Neural progenitor cell (in vitro differentiated cells): ENCODE data around the gene SSC4D. TPM values are rescaled to one million over a fixed set of nuclear protein-coding genes. Genes with fewer than 3 reads are reported as not detected.

Experiments used
- DNase-seq: peaks from one replicate; pipeline ENCODE4 v3.0.0-alpha.2; 2016; ENCODE audit warnings: low spot score
- H2AFZ ChIP-seq: fragments of 200-600 bp; sonication (generic); replicated peaks from 2 replicates; pipeline ENCODE4 v1.6.1; 2016; ENCODE audit warnings: antibody characterized with exemption
- H3F3A ChIP-seq: fragments of 200-600 bp; sonication (generic); 2 replicates; pipeline ENCODE4 v1.6.1; 2016; ENCODE audit warnings: antibody characterized with exemption, low read depth
- H3K27ac ChIP-seq: fragments of 200-600 bp; sonication (generic); 2 replicates; pipeline ENCODE4 v1.5.1; 2016; ENCODE audit warnings: mild to moderate bottlenecking
- H3K27me3 ChIP-seq: fragments of 200-600 bp; sonication (generic); 2 replicates; pipeline ENCODE4 v1.6.1; 2016; ENCODE audit warnings: mild to moderate bottlenecking, moderate library complexity
- H3K36me3 ChIP-seq: fragments of 200-600 bp; sonication (generic); 2 replicates; pipeline ENCODE4 v1.5.1; 2016
- H3K4me1 ChIP-seq: fragments of 200-600 bp; sonication (generic); 2 replicates; pipeline ENCODE4 v1.6.1; 2016; ENCODE audit warnings: mixed run types
- H3K4me2 ChIP-seq: fragments of 200-600 bp; sonication (generic); 2 replicates; pipeline ENCODE4 v1.6.1; 2016
- H3K4me3 ChIP-seq: fragments of 200-600 bp; sonication (generic); 2 replicates; pipeline ENCODE4 v1.5.1; 2016
- H3K79me2 ChIP-seq: fragments of 200-600 bp; sonication (generic); 2 replicates; pipeline ENCODE4 v1.6.1; 2016; ENCODE audit warnings: low read depth
- H3K9ac ChIP-seq: fragments of 200-600 bp; sonication (generic); 2 replicates; pipeline ENCODE4 v1.6.1; 2016
- H3K9me3 ChIP-seq: fragments of 200-600 bp; sonication (generic); 2 replicates; pipeline ENCODE4 v1.5.1; 2016; ENCODE audit warnings: low read depth
- H4K20me1 ChIP-seq: fragments of 200-600 bp; sonication (generic); 2 replicates; pipeline ENCODE4 v1.6.1; 2016; ENCODE audit warnings: low read depth
- H3K27ac Mint-ChIP-seq: 3 replicates; pipeline ENCODE4 v1.8.0; 2021; ENCODE audit warnings: mixed read lengths
- H3K27me3 Mint-ChIP-seq: 2 replicates; pipeline ENCODE4 v1.8.0; 2022; ENCODE audit warnings: low read depth, mild to moderate bottlenecking, inconsistent platforms, moderate library complexity, mixed read lengths; ENCODE audit not compliant: insufficient read depth
- H3K36me3 Mint-ChIP-seq: 3 replicates; pipeline ENCODE4 v1.8.0; 2021; ENCODE audit warnings: mixed read lengths
- H3K4me1 Mint-ChIP-seq: 3 replicates; pipeline ENCODE4 v1.8.0; 2021; ENCODE audit warnings: mixed read lengths
- H3K4me3 Mint-ChIP-seq: 3 replicates; pipeline ENCODE4 v1.8.0; 2021; ENCODE audit warnings: mild to moderate bottlenecking, moderate library complexity, mixed read lengths
- H3K9me3 Mint-ChIP-seq: 3 replicates; pipeline ENCODE4 v1.8.0; 2020; ENCODE audit warnings: mixed read lengths
- EZH2 ChIP-seq: fragments of 200-600 bp; sonication (generic); IDR thresholded peaks from 2 replicates; pipeline ENCODE4 v1.6.1; 2017; ENCODE audit warnings: antibody characterized with exemption, mild to moderate bottlenecking, moderate library complexity
- EZH2phosphoT487 ChIP-seq: fragments of 200-600 bp; sonication (generic); IDR thresholded peaks from 2 replicates; pipeline ENCODE4 v1.6.1; 2017; ENCODE audit warnings: antibody characterized with exemption
- total RNA-seq: library from RNA; depleted of rRNA; stranded (reverse); fragments of >200 nt; gene quantifications from 2 replicates; pipeline ENCODE4 v1.2.3, GENCODE V29; 2015; ENCODE audit warnings: low replicate concordance
- TF ChIP-seq, protein P1 (sequence below): fragments of 200-600 bp; sonication (generic); IDR thresholded peaks from 2 replicates; pipeline ENCODE4 v1.5.1; 2017; ENCODE audit warnings: antibody characterized with exemption, mild to moderate bottlenecking

SSC4D gene
- total RNA-seq, 1 donor from 2014 or later, result 0.43 TPM

DNA sequence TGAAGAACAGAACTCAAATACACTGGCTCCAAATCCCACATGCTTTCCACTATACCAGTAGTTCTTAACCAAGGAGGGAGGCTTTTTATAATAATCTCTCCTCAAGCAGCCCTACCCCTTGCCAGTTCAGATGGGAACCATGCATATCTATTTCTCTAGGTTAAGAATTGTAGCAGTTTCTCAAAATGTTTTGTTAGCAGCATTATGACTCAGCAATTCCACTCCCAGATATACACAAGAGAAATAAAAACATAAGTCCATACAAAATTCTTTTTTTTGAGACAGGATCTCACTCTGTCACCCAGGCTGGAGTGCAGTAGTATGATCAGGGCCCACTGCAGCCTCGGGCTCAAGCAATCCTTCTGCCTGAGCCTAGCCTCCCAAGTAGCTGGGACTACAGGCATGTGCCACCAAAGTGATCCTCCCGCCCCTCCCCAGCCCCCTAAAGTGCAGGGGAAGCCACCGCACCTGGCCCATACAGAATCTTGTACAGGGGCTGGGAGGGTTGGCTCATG lies 68.8 kb downstream of the SSC4D start:
- Histone ChIP-seq H3K27me3 (no peaks in the 10 kb centered on the region), H3F3A (peaks cover 13% of the 10 kb centered on the region), H3K9ac (no peak overlapping the region), H4K20me1 (peaks cover 99% of the 10 kb centered on the region), H3K4me2 (no peak overlapping the region), H3K4me3 (no peak overlapping the region), H3K9me3 (no peaks in the 10 kb centered on the region), H3K4me1 (peaks cover 7% of the 10 kb centered on the region), H3K27ac (no peak overlapping the region), H2AFZ (no peak overlapping the region), H3K36me3 (peaks cover 5% of the 10 kb centered on the region), H3K79me2 (peaks cover 100% of the 10 kb centered on the region)
- peaks cover 16% of the 10 kb centered on the region for H3K4me1 Mint-ChIP-seq
- H3K9me3 Mint-ChIP-seq, result no peaks in the 10 kb centered on the region
- H3K27ac Mint-ChIP-seq, result no peak overlapping the region
- TF ChIP-seq EZH2 (no peak), EZH2phosphoT487 (no peak)
- TF ChIP-seq, protein P1, sequence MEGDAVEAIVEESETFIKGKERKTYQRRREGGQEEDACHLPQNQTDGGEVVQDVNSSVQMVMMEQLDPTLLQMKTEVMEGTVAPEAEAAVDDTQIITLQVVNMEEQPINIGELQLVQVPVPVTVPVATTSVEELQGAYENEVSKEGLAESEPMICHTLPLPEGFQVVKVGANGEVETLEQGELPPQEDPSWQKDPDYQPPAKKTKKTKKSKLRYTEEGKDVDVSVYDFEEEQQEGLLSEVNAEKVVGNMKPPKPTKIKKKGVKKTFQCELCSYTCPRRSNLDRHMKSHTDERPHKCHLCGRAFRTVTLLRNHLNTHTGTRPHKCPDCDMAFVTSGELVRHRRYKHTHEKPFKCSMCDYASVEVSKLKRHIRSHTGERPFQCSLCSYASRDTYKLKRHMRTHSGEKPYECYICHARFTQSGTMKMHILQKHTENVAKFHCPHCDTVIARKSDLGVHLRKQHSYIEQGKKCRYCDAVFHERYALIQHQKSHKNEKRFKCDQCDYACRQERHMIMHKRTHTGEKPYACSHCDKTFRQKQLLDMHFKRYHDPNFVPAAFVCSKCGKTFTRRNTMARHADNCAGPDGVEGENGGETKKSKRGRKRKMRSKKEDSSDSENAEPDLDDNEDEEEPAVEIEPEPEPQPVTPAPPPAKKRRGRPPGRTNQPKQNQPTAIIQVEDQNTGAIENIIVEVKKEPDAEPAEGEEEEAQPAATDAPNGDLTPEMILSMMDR, result no peak
- H3K36me3 Mint-ChIP-seq, result peaks cover 54% of the 10 kb centered on the region
- DNase-seq, result no peak
- peaks cover 5% of the 10 kb centered on the region for H3K27me3 Mint-ChIP-seq
- no peak overlapping the region for H3K4me3 Mint-ChIP-seq

Other genes starting within 250 kb of the SSC4D start
- 2.2 and 4.6 TPM in 2 replicates for gene SRRM3, start 207.8 kb downstream of the SSC4D start, total RNA-seq
- 9.7 and 20.8 TPM in 2 replicates for gene HSPB1, start 107.0 kb downstream of the SSC4D start, total RNA-seq
- gene YWHAG, start 50.7 kb downstream of the SSC4D start, total RNA-seq, result 179 and 190 TPM in 2 replicates
- 1.7 TPM in 1 of 2 replicates, not detected in the other for gene ZP3, start 15.3 kb upstream of the SSC4D start, total RNA-seq
- 4.1 and 14.7 TPM in 2 replicates for gene DTX2, start 52.0 kb upstream of the SSC4D start, total RNA-seq
- 0.12 TPM in 1 of 2 replicates, not detected in the other for gene UPK3B, start 100.9 kb upstream of the SSC4D start, total RNA-seq
- gene SPDYE16, start 133.6 kb upstream of the SSC4D start, total RNA-seq, result 0.28 TPM in 1 of 2 replicates, not detected in the other
- 0.37 and 1.2 TPM in 2 replicates for gene POMZP3, start 217.6 kb upstream of the SSC4D start, total RNA-seq